ENCODE measurements around the gene L3MBTL1.
"Not testable (repeated sequence)": the region's sequence is repeated elsewhere in the genome, so short reads cannot be mapped to it uniquely, and the experiment has no call there.

The L3MBTL1 gene

DNA sequence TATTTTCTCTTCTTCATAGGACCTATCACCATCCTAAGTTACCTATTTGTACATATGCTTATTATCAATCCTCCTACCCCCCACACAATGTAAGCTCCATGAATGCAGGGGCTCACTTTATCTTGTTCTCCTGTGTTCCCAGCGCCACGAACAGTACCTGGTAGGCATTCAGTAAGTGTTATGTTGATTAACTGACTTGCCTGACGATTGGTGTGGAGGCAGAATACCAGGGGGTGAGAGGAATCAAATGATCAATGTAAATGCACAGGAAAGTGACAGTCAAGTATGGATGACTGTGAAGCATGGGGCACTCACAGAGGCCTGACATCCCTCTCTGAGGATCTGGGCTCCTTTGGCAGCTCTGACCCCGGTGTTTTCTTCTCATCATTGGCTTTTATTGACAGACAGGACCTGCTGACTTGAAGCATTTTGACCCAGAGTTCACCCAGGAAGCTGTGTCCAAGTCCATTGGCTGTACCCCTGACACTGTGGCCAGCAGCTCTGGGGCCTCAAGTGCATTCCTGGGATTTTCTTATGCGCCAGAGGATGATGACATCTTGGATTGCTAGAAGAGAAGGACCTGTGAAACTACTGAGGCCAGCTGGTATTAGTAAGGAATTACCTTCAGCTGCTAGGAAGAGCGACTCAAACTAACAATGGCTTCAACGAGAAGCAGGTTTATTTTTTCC, 77.1 kb downstream of the L3MBTL1 start:
- TF ChIP-seq CTCF (conservative IDR thresholded peaks at IDR 0.05), result no peak
- H3K27ac ChIP-seq, result no peak overlapping the region

- TF ChIP-seq CTCF (conservative IDR thresholded peaks at IDR 0.05), result no peak
- H3K27ac ChIP-seq, result no peak overlapping the region
Observed at GRCh38 chr20:43586641-43587040, 79.1 kb downstream of the L3MBTL1 start.

DNA sequence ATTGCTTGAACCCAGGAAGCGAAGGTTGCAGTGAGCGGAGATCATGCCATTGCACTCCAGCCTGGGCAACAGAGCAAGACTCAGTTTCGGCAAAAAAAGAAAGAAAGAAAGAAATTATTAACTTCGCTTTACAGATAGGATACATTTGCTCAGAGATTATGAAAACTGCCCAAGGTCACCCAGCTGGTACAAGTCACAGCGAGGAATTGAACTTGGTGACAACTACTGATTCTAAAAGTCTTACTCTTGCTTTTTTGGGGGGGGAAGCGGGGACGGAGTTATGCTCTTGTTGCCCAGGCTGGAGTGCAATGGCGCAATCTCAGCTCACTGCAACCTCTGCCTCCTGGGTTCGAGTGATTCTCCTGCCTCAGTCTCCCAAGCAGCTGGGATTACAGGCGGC, 81.0 kb downstream of the L3MBTL1 start:
- not testable (repeated sequence) for H3K27ac ChIP-seq

GRCh38 chr20:43590036-43590391, 82.5 kb downstream of the L3MBTL1 start:
- TF ChIP-seq CTCF (conservative IDR thresholded peaks at IDR 0.05), result no peak
- H3K27ac ChIP-seq, result peak overlapping the region; percentile 92

- peak within 1 kb of the TSS; percentile 92 for H3K27ac ChIP-seq
- no peak for TF ChIP-seq CTCF (conservative IDR thresholded peaks at IDR 0.05)
Observed at GRCh38 chr20:43590392-43591303, 83.2 kb downstream of the L3MBTL1 start, which contains the start of gene IFT52. IFT52 (plus strand) TSS chr20:43590937; CDS start chr20:43594699, 3,762 bp downstream.
